ENCODE results near the gene RETREG3.

RETREG3 gene

GRCh38 chr17:42598905-42599304 lies 10.3 kb downstream of the RETREG3 start:
- H3K27ac ChIP-seq (ENCODE audit: low read depth, low read length) = no peak overlapping the region

GRCh38 chr17:42596386-42596785 lies 12.8 kb downstream of the RETREG3 start:
- Histone ChIP-seq H3K27ac (ENCODE audit: low read depth, low read length) (no peak overlapping the region), H3K9me3 (ENCODE audit: insufficient read depth, low read length) (no peaks in the 10 kb centered on the region), H3K36me3 (ENCODE audit: low read length) (no peaks in the 10 kb centered on the region), H3K9me2 (replicated peaks; ENCODE audit: insufficient read depth, low read length) (no peaks in the 10 kb centered on the region), H3K4me3 (ENCODE audit: insufficient read depth, low read length, poor library complexity, severe bottlenecking) (no peak overlapping the region), H4K20me1 (ENCODE audit: low read depth, low read length) (no peaks in the 10 kb centered on the region), H3F3A (ENCODE audit: insufficient read depth) (no peaks in the 10 kb centered on the region), H2AFZ (ENCODE audit: low read depth, low read length, severe bottlenecking) (no peak overlapping the region), H3K27me3 (ENCODE audit: low read length) (no peaks in the 10 kb centered on the region), H3K9ac (ENCODE audit: low read length) (no peak overlapping the region), H3K79me2 (ENCODE audit: insufficient read depth, low read length) (peaks cover 28% of the 10 kb centered on the region), H3K4me2 (ENCODE audit: low read depth, low read length, poor library complexity, severe bottlenecking) (no peak overlapping the region)
- no peak for TF ChIP-seq EZH2phosphoT487 (conservative IDR thresholded peaks at IDR 0.05; ENCODE audit: low read length)
- TF ChIP-seq CTCF (IDR thresholded peaks at IDR 0.05; ENCODE audit: insufficient read depth, low read length, poor library complexity, severe bottlenecking) = no peak

More at GRCh38 chr17:42598905-42599304, 10.3 kb downstream of the RETREG3 start:
- Histone ChIP-seq H3K4me2 (ENCODE audit: low read depth, low read length, poor library complexity, severe bottlenecking) (no peak overlapping the region), H4K20me1 (ENCODE audit: low read depth, low read length) (no peaks in the 10 kb centered on the region), H3F3A (ENCODE audit: insufficient read depth) (no peaks in the 10 kb centered on the region), H3K9me3 (ENCODE audit: insufficient read depth, low read length) (no peaks in the 10 kb centered on the region), H3K79me2 (ENCODE audit: insufficient read depth, low read length) (peaks cover 49% of the 10 kb centered on the region), H3K36me3 (ENCODE audit: low read length) (no peaks in the 10 kb centered on the region), H3K4me3 (ENCODE audit: insufficient read depth, low read length, poor library complexity, severe bottlenecking) (no peak overlapping the region), H3K9ac (ENCODE audit: low read length) (no peak overlapping the region), H3K27me3 (ENCODE audit: low read length) (no peaks in the 10 kb centered on the region), H3K9me2 (replicated peaks; ENCODE audit: insufficient read depth, low read length) (no peaks in the 10 kb centered on the region), H2AFZ (ENCODE audit: low read depth, low read length, severe bottlenecking) (no peak overlapping the region)
- TF ChIP-seq EZH2phosphoT487 (conservative IDR thresholded peaks at IDR 0.05; ENCODE audit: low read length) = no peak

- H3K27ac ChIP-seq (ENCODE audit: low read depth, low read length) = no peak overlapping the region
- H3F3A ChIP-seq (ENCODE audit: insufficient read depth) = peaks cover 16% of the 10 kb centered on the region
- H3K4me2 ChIP-seq (ENCODE audit: low read depth, low read length, poor library complexity, severe bottlenecking) = no peak overlapping the region
- no peak overlapping the region for H2AFZ ChIP-seq (ENCODE audit: low read depth, low read length, severe bottlenecking)
- no peaks in the 10 kb centered on the region for H3K36me3 ChIP-seq (ENCODE audit: low read length)
- H3K9me3 ChIP-seq (ENCODE audit: insufficient read depth, low read length) = no peaks in the 10 kb centered on the region
- no peaks in the 10 kb centered on the region for H4K20me1 ChIP-seq (ENCODE audit: low read depth, low read length)
- no peak overlapping the region for H3K4me3 ChIP-seq (ENCODE audit: insufficient read depth, low read length, poor library complexity, severe bottlenecking)
- no peaks in the 10 kb centered on the region for H3K9me2 ChIP-seq (replicated peaks; ENCODE audit: insufficient read depth, low read length)
- 0 out of 2 replicates have a peak, but pooled peaks cover 1% of the 10 kb centered on the region for H3K79me2 ChIP-seq (ENCODE audit: insufficient read depth, low read length)
- no peak for TF ChIP-seq EZH2phosphoT487 (conservative IDR thresholded peaks at IDR 0.05; ENCODE audit: low read length)
- no peak for TF ChIP-seq CTCF (IDR thresholded peaks at IDR 0.05; ENCODE audit: insufficient read depth, low read length, poor library complexity, severe bottlenecking)
- no peaks in the 10 kb centered on the region for H3K27me3 ChIP-seq (ENCODE audit: low read length)
- H3K9ac ChIP-seq (ENCODE audit: low read length) = no peak overlapping the region
Observed at GRCh38 chr17:42591411-42591810, 17.8 kb downstream of the RETREG3 start.

- Histone ChIP-seq H4K20me1 (ENCODE audit: low read depth, low read length) (no peaks in the 10 kb centered on the region), H3K79me2 (ENCODE audit: insufficient read depth, low read length) (no peaks in the 10 kb centered on the region), H3K9me3 (ENCODE audit: insufficient read depth, low read length) (no peaks in the 10 kb centered on the region), H3K4me3 (ENCODE audit: insufficient read depth, low read length, poor library complexity, severe bottlenecking) (no peak overlapping the region), H3K36me3 (ENCODE audit: low read length) (no peaks in the 10 kb centered on the region), H2AFZ (ENCODE audit: low read depth, low read length, severe bottlenecking) (no peak overlapping the region), H3K4me2 (ENCODE audit: low read depth, low read length, poor library complexity, severe bottlenecking) (no peak overlapping the region), H3K9ac (ENCODE audit: low read length) (no peak overlapping the region), H3K27ac (ENCODE audit: low read depth, low read length) (no peak overlapping the region), H3F3A (ENCODE audit: insufficient read depth) (peaks cover 19% of the 10 kb centered on the region), H3K9me2 (replicated peaks; ENCODE audit: insufficient read depth, low read length) (no peaks in the 10 kb centered on the region), H3K27me3 (ENCODE audit: low read length) (no peaks in the 10 kb centered on the region)
- TF ChIP-seq CTCF (IDR thresholded peaks at IDR 0.05; ENCODE audit: insufficient read depth, low read length, poor library complexity, severe bottlenecking) = no peak
- TF ChIP-seq EZH2phosphoT487 (conservative IDR thresholded peaks at IDR 0.05; ENCODE audit: low read length) = no peak
Observed at GRCh38 chr17:42590886-42591285, 18.3 kb downstream of the RETREG3 start.

All from SU-DHL-6 (cell line).